Measurements from ENCODE around the gene KREMEN1. TPM values are rescaled to one million over a fixed set of nuclear protein-coding genes. Genes with fewer than 3 reads are reported as not detected.
"Not testable (repeated sequence)": the region's sequence is repeated elsewhere in the genome, so short reads cannot be mapped to it uniquely, and the experiment has no call there.

KREMEN1 gene
- total RNA-seq, 1 experiment from 2014 or later: 5.8 TPM

DNA sequence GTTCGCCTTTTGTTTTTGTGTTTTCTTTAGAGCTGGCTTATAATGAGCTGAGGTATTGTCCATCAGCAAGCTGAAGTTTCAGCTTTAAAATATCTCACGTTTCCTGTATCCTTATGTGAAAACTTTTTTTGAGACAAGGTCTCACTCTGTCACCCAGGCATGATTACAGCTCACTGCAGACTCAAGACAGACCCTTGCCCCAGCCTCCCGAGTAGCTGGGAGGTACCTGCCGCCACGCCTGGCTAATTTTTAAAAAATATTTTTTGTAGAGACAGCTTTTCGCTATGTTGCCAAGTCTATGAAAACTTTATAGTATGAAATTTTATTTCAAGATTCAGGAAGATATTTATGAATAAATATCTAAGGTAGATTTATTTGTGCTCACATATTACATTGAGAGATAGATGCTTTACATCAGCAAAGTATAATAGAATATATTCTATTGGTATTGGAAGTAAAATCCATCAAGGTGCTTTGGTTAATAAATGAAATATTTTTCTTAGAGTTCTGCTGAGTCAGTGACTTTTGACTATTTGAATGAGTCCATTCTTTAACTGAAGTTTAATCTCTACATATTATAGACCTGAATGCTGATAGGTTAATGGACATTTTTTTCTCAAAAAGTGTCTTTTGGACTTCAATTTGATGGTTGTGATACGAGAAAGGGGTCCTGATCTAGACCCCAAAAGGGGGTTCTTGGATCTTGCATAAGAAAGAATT is 10.2 kb downstream of the KREMEN1 start (continued):
- TF ChIP-seq, protein P1, sequence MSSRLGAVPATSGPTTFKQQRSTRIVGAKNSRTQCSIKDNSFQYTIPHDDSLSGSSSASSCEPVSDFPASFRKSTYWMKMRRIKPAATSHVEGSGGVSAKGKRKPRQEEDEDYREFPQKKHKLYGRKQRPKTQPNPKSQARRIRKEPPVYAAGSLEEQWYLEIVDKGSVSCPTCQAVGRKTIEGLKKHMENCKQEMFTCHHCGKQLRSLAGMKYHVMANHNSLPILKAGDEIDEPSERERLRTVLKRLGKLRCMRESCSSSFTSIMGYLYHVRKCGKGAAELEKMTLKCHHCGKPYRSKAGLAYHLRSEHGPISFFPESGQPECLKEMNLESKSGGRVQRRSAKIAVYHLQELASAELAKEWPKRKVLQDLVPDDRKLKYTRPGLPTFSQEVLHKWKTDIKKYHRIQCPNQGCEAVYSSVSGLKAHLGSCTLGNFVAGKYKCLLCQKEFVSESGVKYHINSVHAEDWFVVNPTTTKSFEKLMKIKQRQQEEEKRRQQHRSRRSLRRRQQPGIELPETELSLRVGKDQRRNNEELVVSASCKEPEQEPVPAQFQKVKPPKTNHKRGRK (CRISPR knock-in tag; IDR thresholded peaks at IDR 0.05; ENCODE audit: borderline replicate concordance): no peak
- TF ChIP-seq ZNF317 (CRISPR knock-in tag; IDR thresholded peaks at IDR 0.05; ENCODE audit: borderline replicate concordance, low read depth) (no peak), AR (CRISPR knock-in tag; IDR thresholded peaks at IDR 0.05) (no peak), ATF1 (CRISPR knock-in tag; IDR thresholded peaks at IDR 0.05) (no peak), ZSCAN18 (CRISPR knock-in tag; IDR thresholded peaks at IDR 0.05) (no peak), TEAD4 (CRISPR knock-in tag; IDR thresholded peaks at IDR 0.05) (no peak)
- TF ChIP-seq, protein P2, sequence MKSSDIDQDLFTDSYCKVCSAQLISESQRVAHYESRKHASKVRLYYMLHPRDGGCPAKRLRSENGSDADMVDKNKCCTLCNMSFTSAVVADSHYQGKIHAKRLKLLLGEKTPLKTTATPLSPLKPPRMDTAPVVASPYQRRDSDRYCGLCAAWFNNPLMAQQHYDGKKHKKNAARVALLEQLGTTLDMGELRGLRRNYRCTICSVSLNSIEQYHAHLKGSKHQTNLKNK (CRISPR knock-in tag; IDR thresholded peaks at IDR 0.05): no peak
- TF ChIP-seq, protein P3, sequence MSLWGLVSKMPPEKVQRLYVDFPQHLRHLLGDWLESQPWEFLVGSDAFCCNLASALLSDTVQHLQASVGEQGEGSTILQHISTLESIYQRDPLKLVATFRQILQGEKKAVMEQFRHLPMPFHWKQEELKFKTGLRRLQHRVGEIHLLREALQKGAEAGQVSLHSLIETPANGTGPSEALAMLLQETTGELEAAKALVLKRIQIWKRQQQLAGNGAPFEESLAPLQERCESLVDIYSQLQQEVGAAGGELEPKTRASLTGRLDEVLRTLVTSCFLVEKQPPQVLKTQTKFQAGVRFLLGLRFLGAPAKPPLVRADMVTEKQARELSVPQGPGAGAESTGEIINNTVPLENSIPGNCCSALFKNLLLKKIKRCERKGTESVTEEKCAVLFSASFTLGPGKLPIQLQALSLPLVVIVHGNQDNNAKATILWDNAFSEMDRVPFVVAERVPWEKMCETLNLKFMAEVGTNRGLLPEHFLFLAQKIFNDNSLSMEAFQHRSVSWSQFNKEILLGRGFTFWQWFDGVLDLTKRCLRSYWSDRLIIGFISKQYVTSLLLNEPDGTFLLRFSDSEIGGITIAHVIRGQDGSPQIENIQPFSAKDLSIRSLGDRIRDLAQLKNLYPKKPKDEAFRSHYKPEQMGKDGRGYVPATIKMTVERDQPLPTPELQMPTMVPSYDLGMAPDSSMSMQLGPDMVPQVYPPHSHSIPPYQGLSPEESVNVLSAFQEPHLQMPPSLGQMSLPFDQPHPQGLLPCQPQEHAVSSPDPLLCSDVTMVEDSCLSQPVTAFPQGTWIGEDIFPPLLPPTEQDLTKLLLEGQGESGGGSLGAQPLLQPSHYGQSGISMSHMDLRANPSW (CRISPR knock-in tag; conservative IDR thresholded peaks at IDR 0.05; ENCODE audit: low read depth): no peak
- TF ChIP-seq, protein P4, sequence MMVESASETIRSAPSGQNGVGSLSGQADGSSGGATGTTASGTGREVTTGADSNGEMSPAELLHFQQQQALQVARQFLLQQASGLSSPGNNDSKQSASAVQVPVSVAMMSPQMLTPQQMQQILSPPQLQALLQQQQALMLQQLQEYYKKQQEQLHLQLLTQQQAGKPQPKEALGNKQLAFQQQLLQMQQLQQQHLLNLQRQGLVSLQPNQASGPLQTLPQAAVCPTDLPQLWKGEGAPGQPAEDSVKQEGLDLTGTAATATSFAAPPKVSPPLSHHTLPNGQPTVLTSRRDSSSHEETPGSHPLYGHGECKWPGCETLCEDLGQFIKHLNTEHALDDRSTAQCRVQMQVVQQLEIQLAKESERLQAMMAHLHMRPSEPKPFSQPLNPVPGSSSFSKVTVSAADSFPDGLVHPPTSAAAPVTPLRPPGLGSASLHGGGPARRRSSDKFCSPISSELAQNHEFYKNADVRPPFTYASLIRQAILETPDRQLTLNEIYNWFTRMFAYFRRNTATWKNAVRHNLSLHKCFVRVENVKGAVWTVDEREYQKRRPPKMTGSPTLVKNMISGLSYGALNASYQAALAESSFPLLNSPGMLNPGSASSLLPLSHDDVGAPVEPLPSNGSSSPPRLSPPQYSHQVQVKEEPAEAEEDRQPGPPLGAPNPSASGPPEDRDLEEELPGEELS (CRISPR knock-in tag; IDR thresholded peaks at IDR 0.05): no peak
- TF ChIP-seq, protein P5, sequence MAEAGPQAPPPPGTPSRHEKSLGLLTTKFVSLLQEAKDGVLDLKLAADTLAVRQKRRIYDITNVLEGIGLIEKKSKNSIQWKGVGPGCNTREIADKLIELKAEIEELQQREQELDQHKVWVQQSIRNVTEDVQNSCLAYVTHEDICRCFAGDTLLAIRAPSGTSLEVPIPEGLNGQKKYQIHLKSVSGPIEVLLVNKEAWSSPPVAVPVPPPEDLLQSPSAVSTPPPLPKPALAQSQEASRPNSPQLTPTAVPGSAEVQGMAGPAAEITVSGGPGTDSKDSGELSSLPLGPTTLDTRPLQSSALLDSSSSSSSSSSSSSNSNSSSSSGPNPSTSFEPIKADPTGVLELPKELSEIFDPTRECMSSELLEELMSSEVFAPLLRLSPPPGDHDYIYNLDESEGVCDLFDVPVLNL (CRISPR knock-in tag; IDR thresholded peaks at IDR 0.05; ENCODE audit: borderline replicate concordance, low read depth): no peak

GRCh38 chr22:29083576-29083932 is 10.7 kb downstream of the KREMEN1 start:
- not testable (repeated sequence) for H3K4me3 Mint-ChIP-seq; DNase-seq (ENCODE audit: low spot score); H3K27ac Mint-ChIP-seq; H3K27me3 Mint-ChIP-seq (ENCODE audit: low read depth); H3K36me3 Mint-ChIP-seq; ATAC-seq; H3K9me3 Mint-ChIP-seq
- ChIA-PET POLR2A (interaction anchor here (0.6 kb wide), 1 partner anchor 11 kb away, joined by 4 read pairs; no protein-coding TSS in a partner anchor), CTCF (interaction anchor here (1.6 to 2.5 kb wide), 4 partner anchors 11 to 162 kb away, joined by 4 to 18 read pairs (median 8); partner anchors contain the start of gene KREMEN1)
- peaks cover 32% of the 10 kb centered on the region for H3K4me1 Mint-ChIP-seq

All from WTC11 (cell line).